C4-2B (cell line): ENCODE data around the gene L1TD1.

ENCODE experiments used
- CTCF ChIP-seq: fragments of 450-650 bp; conservative IDR thresholded peaks from 2 replicates; pipeline ENCODE4 v1.5.1; 2017; ENCODE audit warnings: mild to moderate bottlenecking
- ZFX ChIP-seq: fragments of 450-650 bp; IDR thresholded peaks from 2 replicates; pipeline ENCODE4 v1.6.1; 2017

- TF ChIP-seq CTCF = no peak
- TF ChIP-seq ZFX = no peak
These were observed 42.7 kb downstream of the L1TD1 start for GRCh38 chr1:62237361-62237760.
